ENCODE measurements around the gene SLC39A9. TPM values are rescaled to one million over a fixed set of nuclear protein-coding genes. Genes with fewer than 3 reads are reported as not detected.
A peak's percentile ranks its signal among the peaks of the same experiment; 100 is the strongest.

The SLC39A9 gene
- total and polyA plus RNA-seq, 10 donors: 11.8 to 55.8 (median 46.2) TPM

DNA sequence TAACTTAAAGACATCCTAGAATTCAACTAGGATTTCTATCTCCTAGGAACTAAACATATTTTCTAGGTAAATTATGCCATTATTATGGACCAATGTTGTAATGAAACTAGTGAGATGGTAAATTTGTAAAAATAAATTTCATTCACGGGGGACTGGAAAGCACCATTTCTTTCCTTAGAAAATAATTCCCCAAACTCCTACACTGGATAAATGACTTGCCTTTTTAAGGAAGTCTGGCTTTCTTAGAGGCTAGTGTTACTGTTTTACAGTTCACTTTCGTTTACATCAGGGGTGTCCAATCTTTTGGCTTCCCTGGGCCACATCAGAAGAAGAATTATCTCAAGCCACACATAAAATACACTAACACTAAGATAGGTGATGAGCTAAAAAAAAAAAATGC lies 3.3 kb downstream of the SLC39A9 start:
- WGBS, 5 donors: 78 to 90% (median 87%) methylated on average over 2 of the region's 2 CpGs

DNA sequence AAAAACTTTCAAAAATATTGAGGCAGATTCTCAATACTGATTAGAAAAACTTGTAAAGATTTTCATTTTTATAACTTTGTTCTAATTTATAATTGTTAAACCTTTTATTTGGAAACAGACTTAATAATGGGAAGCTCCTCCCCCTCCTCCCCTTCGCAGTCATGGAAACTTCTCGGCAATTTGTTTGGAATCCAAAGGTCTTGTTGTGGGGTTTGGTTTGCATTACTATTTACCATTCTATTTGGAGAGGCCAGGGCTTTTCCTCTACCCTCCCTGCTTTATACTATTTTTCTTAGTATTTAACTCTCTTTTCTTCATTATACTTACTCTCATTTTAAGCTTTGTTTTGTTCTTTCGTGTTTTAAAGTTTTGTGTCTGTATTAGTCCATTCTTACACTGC lies 6.0 kb downstream of the SLC39A9 start:
- WGBS, 5 donors: 92 to 97% (median 96%) methylated on average over 3 of the region's 3 CpGs
- Histone ChIP-seq H3K9me3 (no peaks in the 10 kb centered on the region), H3K4me3 (no peak overlapping the region), H3K4me1 (peaks cover 22 to 51% (median 31%) of the 10 kb centered on the region in 6 donors), H3K27ac (no peak overlapping the region), H3K36me3 (peaks cover 0 to 11% (median 0%) of the 10 kb centered on the region in 6 donors), H3K27me3 (replicated peaks in 1 of 7) (no peaks in the 10 kb centered on the region)
- no peak for DNase-seq
- TF ChIP-seq POLR2AphosphoS5 (IDR thresholded peaks at IDR 0.05): no peak
- TF ChIP-seq, protein P1, sequence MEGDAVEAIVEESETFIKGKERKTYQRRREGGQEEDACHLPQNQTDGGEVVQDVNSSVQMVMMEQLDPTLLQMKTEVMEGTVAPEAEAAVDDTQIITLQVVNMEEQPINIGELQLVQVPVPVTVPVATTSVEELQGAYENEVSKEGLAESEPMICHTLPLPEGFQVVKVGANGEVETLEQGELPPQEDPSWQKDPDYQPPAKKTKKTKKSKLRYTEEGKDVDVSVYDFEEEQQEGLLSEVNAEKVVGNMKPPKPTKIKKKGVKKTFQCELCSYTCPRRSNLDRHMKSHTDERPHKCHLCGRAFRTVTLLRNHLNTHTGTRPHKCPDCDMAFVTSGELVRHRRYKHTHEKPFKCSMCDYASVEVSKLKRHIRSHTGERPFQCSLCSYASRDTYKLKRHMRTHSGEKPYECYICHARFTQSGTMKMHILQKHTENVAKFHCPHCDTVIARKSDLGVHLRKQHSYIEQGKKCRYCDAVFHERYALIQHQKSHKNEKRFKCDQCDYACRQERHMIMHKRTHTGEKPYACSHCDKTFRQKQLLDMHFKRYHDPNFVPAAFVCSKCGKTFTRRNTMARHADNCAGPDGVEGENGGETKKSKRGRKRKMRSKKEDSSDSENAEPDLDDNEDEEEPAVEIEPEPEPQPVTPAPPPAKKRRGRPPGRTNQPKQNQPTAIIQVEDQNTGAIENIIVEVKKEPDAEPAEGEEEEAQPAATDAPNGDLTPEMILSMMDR (IDR thresholded peaks at IDR 0.05 in 8 of 11, conservative IDR thresholded peaks at IDR 0.05 in 3 of 11): no peak
- TF ChIP-seq POLR2A (IDR thresholded peaks at IDR 0.05): no peak
- intact Hi-C loops (cut with DNase I; ENCODE audit: low total_unique reads): no loop called here

More for the DNA sequence above, 3.3 kb downstream of the SLC39A9 start:
- Histone ChIP-seq H3K4me1 (peaks cover 32 to 57% (median 44%) of the 10 kb centered on the region in 6 donors), H3K27ac (no peak overlapping the region), H3K36me3 (peaks cover 0 to 11% (median 0%) of the 10 kb centered on the region in 6 donors), H3K27me3 (replicated peaks in 1 of 7) (no peaks in the 10 kb centered on the region), H3K9me3 (no peaks in the 10 kb centered on the region), H3K4me3 (peak overlapping the region in 1 of 8 donors; percentile 78)
- TF ChIP-seq, protein P1 (IDR thresholded peaks at IDR 0.05 in 8 of 11, conservative IDR thresholded peaks at IDR 0.05 in 3 of 11): no peak
- TF ChIP-seq POLR2AphosphoS5 (IDR thresholded peaks at IDR 0.05) (no peak), POLR2A (IDR thresholded peaks at IDR 0.05) (no peak)
- DNase-seq: no peak
- intact Hi-C loops (cut with DNase I; ENCODE audit: low total_unique reads): no loop called here

DNA sequence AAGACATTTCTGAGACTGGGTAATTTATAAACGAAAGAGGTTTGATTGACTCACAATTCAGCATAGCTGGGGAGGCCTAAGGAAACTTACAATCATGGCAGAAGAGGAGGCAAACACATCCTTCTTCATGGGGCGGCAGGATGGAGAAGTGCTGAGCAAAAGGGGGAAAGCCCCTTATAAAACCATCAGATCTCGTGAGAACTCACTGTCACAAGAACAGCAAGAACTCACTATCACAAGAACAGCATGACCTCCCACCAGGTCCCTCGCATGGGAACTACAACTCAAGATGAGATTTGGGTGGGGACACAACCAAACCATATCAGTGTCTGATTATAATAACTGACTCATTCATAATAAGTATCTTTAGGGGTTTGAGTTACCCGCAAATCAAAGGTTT lies 6.4 kb downstream of the SLC39A9 start:
- intact Hi-C loops (cut with DNase I; ENCODE audit: low total_unique reads): no loop called here
- 84 to 90% (median 88%) methylated on average over 5 of the region's 5 CpGs for WGBS, 5 donors
- Histone ChIP-seq H3K4me3 (no peak overlapping the region), H3K9me3 (no peaks in the 10 kb centered on the region), H3K4me1 (peaks cover 19 to 50% (median 27%) of the 10 kb centered on the region in 6 donors), H3K27ac (no peak overlapping the region), H3K36me3 (peaks cover 0 to 11% (median 0%) of the 10 kb centered on the region in 6 donors), H3K27me3 (replicated peaks in 1 of 7) (no peaks in the 10 kb centered on the region)
- no peak for DNase-seq
- TF ChIP-seq POLR2A (IDR thresholded peaks at IDR 0.05): no peak
- TF ChIP-seq, protein P1 (IDR thresholded peaks at IDR 0.05 in 8 of 11, conservative IDR thresholded peaks at IDR 0.05 in 3 of 11): no peak
- no peak for TF ChIP-seq POLR2AphosphoS5 (IDR thresholded peaks at IDR 0.05)

DNA sequence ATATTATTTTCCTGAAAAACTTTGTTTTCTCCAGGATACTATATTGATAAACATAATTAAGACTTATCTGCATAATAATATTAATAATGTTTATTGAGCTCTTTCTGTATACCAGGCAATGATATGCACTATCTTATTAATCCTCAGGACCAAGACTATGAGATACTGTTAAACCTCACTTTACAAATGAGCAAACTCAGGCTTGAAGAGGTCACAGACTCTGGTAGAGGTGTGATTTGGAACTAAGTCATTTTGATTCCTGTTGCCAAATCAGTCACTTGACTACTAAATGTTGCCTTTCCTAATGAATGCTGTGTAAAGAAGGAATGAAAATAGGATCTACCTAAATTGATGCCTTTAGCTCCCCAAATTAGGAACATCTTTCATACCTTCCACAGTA lies 7.3 kb downstream of the SLC39A9 start:
- Histone ChIP-seq H3K4me1 (peaks cover 11 to 46% (median 18%) of the 10 kb centered on the region in 6 donors), H3K36me3 (peaks cover 0 to 11% (median 0%) of the 10 kb centered on the region in 6 donors), H3K4me3 (no peak overlapping the region), H3K27me3 (replicated peaks in 1 of 7) (no peaks in the 10 kb centered on the region), H3K27ac (no peak overlapping the region), H3K9me3 (no peaks in the 10 kb centered on the region)
- TF ChIP-seq POLR2AphosphoS5 (IDR thresholded peaks at IDR 0.05): no peak
- intact Hi-C loops (cut with DNase I; ENCODE audit: low total_unique reads): no loop called here
- DNase-seq: no peak
